Measurements from ENCODE around the gene KLC4.

DNA sequence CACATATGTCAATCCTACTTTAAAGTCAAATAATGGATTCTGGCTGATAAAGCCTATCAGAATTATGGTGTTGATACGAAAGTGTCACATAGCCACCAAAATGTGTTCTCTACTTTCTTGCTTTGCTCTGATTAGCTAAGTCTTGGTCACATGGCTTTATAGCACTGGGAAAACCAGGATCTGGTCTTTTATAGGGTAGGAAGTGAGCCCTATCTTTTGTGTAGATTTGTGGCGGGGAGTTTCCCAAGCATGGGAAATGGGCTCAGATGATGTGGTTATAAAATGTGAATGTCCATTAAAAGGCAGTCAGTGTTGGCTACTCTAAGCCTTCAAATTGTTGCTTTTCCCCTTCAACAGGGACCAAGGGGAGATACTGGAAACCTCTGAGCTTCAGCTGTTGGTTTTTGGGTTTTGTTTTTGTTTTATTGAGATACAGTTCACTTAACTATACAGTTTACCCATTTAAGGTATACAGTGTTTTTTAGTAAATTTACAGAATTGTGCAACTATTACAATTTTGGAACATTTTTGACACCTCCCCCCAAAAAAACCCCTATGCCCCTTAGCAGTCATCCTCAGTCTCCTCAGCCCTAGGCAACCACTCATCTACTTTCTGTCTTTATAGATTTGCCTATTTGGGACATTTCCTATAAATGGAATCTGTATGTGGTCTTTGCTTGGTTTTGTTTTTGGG, 25.8 kb upstream of the KLC4 start:
- TF ChIP-seq EZH2 (IDR thresholded peaks at IDR 0.05; ENCODE audit: borderline replicate concordance, low read depth, low read length, severe bottlenecking): no peak
- TF ChIP-seq, protein P1, sequence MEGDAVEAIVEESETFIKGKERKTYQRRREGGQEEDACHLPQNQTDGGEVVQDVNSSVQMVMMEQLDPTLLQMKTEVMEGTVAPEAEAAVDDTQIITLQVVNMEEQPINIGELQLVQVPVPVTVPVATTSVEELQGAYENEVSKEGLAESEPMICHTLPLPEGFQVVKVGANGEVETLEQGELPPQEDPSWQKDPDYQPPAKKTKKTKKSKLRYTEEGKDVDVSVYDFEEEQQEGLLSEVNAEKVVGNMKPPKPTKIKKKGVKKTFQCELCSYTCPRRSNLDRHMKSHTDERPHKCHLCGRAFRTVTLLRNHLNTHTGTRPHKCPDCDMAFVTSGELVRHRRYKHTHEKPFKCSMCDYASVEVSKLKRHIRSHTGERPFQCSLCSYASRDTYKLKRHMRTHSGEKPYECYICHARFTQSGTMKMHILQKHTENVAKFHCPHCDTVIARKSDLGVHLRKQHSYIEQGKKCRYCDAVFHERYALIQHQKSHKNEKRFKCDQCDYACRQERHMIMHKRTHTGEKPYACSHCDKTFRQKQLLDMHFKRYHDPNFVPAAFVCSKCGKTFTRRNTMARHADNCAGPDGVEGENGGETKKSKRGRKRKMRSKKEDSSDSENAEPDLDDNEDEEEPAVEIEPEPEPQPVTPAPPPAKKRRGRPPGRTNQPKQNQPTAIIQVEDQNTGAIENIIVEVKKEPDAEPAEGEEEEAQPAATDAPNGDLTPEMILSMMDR (IDR thresholded peaks at IDR 0.05; ENCODE audit: borderline replicate concordance, extremely low read depth, low read length, poor library complexity, severe bottlenecking): no peak
